DMS53 treated with DMSO at 0.1 percent for 48 hours (cell line): ENCODE measurements around the gene MAP2.

Source experiments
- DNase-seq: peaks from one replicate; lab custom pipeline; 2025; ENCODE audit not compliant: unreplicated experiment; lab: John Stamatoyannopoulos, UW

MAP2 gene

GRCh38 chr2:209694748-209695147, 270.9 kb downstream of the MAP2 start:
- DNase-seq = no peak

DNA sequence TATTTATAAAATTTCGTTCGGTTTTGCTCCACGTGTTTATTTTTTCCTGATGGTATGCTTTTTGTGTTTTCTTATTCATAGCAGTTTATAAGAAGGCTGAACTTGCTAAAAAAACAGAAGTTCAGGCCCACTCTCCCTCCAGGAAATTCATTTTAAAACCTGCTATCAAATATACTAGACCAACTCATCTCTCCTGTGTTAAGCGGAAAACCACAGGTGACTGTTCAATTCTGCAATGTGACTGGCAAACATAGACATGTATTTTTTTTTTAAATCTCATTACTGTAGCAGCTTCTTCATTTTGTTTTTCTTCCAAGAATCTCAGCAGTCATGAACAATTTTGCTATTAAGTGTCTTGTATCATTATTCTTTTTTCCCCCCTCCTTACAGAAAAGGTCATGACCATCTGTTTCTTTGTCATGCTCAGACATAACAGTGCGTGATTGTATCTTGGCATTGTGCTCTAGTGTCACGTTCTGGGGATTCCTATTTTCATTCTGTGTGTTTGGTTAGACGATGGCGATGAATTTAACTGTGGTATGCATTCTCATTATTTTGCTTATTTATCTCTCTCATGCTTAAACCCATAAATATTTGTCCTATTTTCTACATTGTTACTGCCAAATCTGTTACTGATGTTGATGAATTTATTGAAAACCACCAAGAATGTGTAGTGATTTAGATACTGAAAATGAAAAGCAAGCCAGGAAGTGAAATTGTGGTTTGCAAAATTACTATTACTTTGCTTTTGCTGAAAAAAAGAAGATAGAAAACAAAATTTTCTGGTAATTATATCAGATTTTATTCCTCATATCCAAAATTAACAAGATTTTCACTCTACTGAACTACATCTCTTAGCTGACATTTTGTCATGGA, 273.2 kb downstream of the MAP2 start:
- DNase-seq = no peak

DNA sequence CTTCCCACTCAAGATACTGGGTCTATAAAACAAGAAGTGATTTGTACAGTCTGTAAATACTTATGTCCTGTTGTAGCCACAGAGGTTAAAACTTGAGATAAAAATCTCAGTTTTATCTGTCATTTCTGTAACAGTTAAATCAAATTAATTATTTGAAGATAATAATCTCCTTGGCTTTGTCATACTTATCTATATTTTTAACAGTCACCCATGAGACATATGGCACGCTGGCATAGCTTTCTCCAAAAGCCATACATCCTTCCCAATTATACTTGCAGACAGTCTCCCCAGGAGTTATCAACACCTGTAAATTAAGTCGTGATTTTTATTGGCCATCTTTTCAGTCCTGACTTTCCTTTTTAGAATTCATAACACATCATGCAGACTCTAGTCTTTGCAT, 278.9 kb downstream of the MAP2 start:
- DNase-seq = no peak

GRCh38 chr2:209713219-209713618, 289.4 kb downstream of the MAP2 start:
- DNase-seq = no peak

DNA sequence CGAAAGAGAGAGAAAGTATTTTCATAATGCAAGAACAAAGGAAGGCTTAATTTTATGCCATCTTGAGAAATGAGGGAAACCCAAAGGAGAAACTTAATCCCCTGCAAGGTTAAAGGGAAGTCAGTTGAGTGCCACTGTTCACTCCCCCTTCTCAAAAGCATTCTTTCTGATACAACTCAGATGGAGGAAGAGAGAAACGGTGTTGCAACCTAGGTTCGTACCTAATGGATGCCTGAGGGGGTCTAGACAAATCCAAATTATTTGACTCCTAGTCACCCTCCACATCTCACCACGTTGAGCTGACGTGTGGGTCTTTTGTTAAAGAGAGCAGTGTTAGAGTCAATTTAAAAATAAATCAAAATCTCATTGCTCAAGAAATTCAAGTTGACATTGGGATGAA, 295.2 kb downstream of the MAP2 start:
- DNase-seq = no peak

DNA sequence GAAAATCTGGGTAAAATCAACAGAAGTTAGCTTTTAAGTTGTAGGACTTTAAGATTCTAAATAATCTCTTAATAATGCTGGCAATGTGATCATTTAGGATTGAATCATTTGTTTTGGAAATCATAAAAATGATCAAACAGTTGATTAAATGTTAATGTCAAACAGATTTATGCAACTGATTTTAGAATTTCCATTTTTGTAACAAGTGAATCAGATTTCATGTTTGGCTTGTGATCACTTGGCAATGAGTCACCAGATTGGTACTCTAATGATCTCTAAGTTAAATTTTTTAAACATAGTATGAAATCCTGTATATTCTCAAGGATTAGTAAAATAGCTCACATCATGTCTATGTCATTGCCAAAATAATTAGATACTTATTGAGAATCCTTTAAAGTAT, 297.6 kb downstream of the MAP2 start:
- no peak for DNase-seq

- no peak for DNase-seq
Observed at GRCh38 chr2:209726311-209726710, 302.5 kb downstream of the MAP2 start.

- no peak for DNase-seq
Observed at GRCh38 chr2:209727077-209727476, 303.2 kb downstream of the MAP2 start.

DNA sequence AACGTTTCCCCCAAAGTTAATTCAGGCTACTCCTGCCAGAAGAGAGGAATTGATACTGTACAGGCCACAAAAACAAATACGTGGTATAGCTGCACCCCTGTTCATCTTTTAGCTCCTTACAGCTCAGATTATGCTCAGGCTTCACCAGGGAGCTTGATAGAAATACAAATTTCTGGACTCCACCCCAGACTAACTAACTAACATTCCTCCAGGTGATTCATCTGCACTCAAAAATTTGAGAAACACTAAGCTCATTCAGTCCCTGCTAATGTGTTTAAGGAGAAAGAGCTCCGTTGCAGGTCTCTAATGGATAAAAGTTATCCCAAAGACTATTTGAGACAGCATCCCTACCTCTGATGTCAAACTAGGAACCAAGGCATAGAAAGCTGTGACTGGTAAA, 311.0 kb downstream of the MAP2 start:
- no peak for DNase-seq

DNA sequence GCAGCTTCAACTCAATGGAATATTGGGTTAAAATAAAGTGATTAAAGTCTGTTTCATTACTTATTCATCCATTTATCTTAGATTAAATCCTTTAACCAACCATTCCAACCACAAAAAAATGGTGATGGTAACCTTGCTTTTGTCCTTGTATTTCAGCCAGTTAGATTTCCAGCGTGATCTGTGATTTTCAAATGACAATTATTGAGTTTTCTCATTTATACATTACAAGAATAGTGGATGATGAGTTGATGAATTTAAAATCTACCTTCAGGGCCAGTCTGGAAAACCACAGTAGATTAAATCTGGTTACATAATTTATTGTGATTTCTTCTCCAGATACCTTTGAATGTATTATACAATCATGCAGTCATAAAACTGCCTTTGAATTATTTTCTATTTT, 318.1 kb downstream of the MAP2 start:
- DNase-seq = no peak

DNA sequence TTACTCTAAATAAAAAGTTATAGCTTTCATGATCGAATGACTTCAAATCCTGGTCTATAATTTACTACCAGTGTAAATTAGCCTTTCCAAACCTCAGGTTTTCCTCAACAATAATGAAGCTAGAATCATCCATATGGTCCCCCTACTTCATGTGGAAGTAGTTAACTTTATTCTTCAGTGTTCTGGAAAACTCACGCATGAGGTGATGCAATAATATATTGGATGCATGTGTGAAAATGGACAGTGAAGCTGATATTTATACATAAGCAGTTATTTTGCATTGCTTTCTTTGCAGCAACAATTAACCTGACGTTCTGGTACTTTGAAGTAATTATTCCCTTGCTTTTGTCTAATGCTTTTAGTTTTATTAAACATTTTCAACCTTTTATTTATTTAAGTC, 329.2 kb downstream of the MAP2 start:
- no peak for DNase-seq

DNA sequence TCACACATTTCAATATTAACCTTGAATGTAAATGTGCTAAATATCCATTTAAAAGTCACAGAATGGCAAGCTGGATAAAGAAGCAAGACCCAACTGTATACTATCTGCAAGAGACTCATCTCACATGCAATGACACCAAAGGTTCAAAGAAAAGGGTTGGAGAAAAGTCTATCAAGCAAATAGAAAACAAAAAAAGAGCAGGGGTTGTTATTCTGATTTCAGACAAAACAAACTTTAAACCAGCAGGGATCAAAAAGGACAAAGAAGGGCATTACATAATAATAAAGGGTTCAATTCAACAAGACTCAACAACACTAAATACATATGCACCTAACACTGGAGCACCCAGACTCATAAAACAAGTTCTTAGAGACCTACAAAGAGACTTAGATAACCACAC, 333.3 kb downstream of the MAP2 start:
- DNase-seq = no peak

DNA sequence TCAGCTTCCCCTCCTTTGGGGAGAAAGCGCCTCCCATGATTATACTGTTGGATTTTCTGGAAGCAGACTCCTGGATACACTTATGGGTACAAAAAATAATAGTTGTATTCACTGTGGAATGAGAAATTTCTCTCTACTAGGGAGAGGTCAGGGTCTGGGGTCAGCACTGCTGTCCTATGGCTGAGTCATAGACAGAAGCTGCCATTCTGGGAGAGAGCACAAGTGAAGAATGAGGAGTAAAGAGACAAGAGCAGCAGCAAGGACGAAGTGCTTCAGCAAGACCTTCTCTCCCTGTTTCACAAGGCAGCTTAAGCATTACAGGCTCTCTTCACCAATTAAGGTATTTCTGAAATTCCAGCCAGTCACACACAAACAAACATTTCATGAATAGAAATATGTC, 337.7 kb downstream of the MAP2 start:
- DNase-seq = no peak

GRCh38 chr2:209762563-209762962, 338.7 kb downstream of the MAP2 start:
- no peak for DNase-seq

GRCh38 chr2:209763106-209763505, 339.3 kb downstream of the MAP2 start:
- no peak for DNase-seq

GRCh38 chr2:209766613-209767012, 342.8 kb downstream of the MAP2 start:
- no peak for DNase-seq

DNA sequence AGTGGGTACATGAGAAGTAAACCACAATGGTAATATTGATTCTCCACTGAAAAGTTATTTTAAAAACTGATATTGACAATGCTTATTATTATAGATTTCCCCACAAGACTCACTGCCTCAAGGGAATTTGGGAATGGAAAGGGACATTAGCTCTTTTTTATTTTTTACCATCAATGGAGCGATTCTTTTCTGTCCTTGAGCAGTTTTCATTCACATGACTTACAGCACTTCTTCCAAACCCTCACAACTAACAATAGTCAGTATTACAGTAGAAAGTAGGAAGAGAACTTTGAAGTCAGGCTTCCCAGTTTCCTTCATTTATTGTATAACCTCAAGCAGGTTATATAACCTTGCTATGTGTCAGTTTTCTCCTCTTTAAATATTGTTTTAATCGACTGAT, 343.5 kb downstream of the MAP2 start:
- no peak for DNase-seq

GRCh38 chr2:209768557-209768956, 344.7 kb downstream of the MAP2 start:
- DNase-seq = no peak

- peak; percentile 65 for DNase-seq
Observed at GRCh38 chr2:209771474-209772289, 347.8 kb downstream of the MAP2 start, which contains the start of gene UNC80. Gene UNC80, plus strand, starts transcription at chr2:209771832. Its CDS starts 241 bp downstream, at chr2:209772073.

DNA sequence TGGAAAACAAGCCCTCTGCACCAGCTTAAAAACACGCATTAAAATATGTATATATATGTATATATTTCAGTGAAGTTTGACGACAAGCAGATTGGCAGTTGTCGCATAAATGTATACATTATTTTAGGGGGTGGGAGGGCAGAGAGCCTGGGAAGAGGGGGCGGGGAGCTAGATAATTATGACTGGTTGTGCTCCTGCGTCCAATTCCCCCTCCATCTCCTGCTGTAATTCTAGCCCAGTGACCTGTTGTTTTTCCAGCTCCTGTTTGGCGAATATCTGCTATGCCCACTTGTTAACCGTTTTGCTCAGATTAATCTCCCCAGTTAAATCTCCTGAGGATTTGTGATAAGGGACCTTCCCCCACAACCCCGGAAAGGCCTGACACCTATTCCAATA, 348.4 kb downstream of the MAP2 start:
- DNase-seq = peak; percentile 24

GRCh38 chr2:209773377-209773776, 349.5 kb downstream of the MAP2 start:
- DNase-seq = no peak
